Mesothelial cell of epicardium (in vitro differentiated cells): ENCODE results near the gene ST7. TPM values are rescaled to one million over a fixed set of nuclear protein-coding genes. Genes with fewer than 3 reads are reported as not detected.
A peak's percentile ranks its signal among the peaks of the same experiment; 100 is the strongest.

Experiments
- DNase-seq, 2 experiments: peaks; one replicate each; pipeline ENCODE4 v3.0.0; 2021; ENCODE audit warnings: low spot score in 2 of 2; ENCODE audit not compliant: unreplicated experiment in 2 of 2
- H3K27ac Mint-ChIP-seq: 2 replicates; pipeline ENCODE4 v1.8.0; 2021; ENCODE audit warnings: mixed read lengths
- H3K27me3 Mint-ChIP-seq: 2 replicates; pipeline ENCODE4 v1.8.0; 2021; ENCODE audit warnings: low read depth, mixed read lengths
- H3K36me3 Mint-ChIP-seq: 2 replicates; pipeline ENCODE4 v1.8.0; 2021; ENCODE audit warnings: mixed read lengths
- H3K4me1 Mint-ChIP-seq: 2 replicates; pipeline ENCODE4 v1.8.0; 2021; ENCODE audit warnings: mixed read lengths
- H3K4me3 Mint-ChIP-seq: 2 replicates; pipeline ENCODE4 v1.8.0; 2021; ENCODE audit warnings: mild to moderate bottlenecking, moderate library complexity, mixed read lengths
- H3K9me3 Mint-ChIP-seq: 2 replicates; pipeline ENCODE4 v1.8.0; 2021; ENCODE audit warnings: mixed read lengths
- CTCF ChIP-seq: fragments of 200-600 bp; sonication (generic); IDR thresholded peaks from one replicate; pipeline ENCODE4 v1.5.0; 2021; ENCODE audit warnings: antibody characterized with exemption; ENCODE audit not compliant: unreplicated experiment
- total RNA-seq: library from RNA; stranded (reverse); gene quantifications from 3 replicates; pipeline ENCODE4 v1.2.1, GENCODE V29; 2021

The ST7 gene
- total RNA-seq, 1 donor from 2014 or later = 40.5 TPM

DNA sequence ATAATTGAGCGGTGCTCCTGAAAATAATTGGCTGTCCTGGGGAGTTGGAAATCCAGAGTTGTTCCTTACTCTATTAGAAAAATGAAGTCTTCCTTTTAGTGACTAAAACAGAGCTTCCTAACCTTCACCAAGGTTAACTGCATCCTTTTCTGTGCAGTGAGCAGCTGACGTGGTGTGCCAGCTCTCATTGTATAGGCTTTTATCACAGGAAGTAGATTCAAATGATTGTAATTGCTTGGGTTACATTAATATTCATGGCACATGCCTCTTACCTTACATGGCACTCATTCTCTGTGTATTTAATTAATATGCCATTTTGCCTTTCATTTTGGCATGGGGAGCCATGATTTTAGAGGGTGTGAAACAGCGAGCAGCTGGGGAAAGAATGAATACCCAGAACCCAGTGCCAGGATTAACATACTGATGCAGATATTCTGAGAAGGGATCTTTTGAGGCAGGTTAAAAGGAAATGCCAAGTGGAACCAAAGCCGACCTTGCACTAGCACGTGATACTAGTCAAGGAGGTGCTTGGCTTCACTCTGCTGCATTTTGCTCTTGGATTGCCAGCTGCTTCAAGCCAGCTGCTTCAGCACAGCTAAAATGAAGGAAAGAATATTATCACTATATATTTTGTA is 115.3 kb downstream of the ST7 start:
- Mint-ChIP-seq H3K9me3 (no peaks in the 10 kb centered on the region), H3K27ac (no peak overlapping the region), H3K4me1 (peaks cover 20% of the 10 kb centered on the region), H3K4me3 (no peak overlapping the region), H3K36me3 (no peaks in the 10 kb centered on the region), H3K27me3 (no peaks in the 10 kb centered on the region)
- DNase-seq = no peak
- TF ChIP-seq CTCF = no peak

DNA sequence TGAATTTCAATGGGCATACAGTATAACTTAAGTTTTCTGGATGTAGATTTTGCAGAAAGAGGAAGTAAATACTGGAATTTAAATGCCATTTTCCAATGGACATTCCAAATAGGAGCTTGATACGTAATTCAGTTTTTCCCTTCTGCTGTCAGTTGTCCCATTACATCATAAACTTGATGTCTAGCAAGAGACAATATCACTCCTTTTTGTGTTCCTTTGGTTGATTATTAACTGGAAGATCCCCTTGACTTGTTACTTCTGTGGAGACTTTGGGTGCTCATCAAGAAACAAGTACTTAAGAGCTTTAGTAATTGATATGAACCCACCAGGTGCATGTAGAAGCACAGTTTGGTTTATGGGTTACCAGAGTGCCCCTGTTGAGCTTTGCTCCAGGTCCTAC is 116.1 kb downstream of the ST7 start:
- TF ChIP-seq CTCF = no peak
- no peak overlapping the region for H3K4me3 Mint-ChIP-seq
- no peak for DNase-seq

DNA sequence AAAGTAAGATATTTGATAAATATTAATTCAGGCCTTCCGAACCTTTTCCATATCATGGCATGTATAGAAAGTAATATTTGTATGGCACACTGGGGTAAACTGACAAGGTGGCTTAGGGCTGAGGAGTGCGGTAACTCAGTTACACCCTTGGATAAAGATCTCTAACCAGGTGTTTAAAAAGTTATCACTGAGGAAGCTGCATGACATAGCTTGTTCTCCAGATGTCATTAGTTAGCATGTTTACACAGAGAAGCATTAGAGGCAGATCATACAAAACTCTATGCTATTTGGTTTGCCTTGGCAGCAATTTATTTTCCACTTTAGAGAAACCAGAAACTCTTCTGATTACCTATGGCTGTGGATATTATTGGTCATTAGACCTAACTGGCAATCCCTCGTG is 118.2 kb downstream of the ST7 start:
- Mint-ChIP-seq H3K4me3 (no peak overlapping the region), H3K27ac (no peak overlapping the region), H3K9me3 (peaks cover 5% of the 10 kb centered on the region), H3K36me3 (peaks cover 5% of the 10 kb centered on the region), H3K27me3 (no peaks in the 10 kb centered on the region), H3K4me1 (peaks cover 12% of the 10 kb centered on the region)
- DNase-seq = no peak
- no peak for TF ChIP-seq CTCF

More for the DNA sequence above, 116.1 kb downstream of the ST7 start:
- Mint-ChIP-seq H3K27ac (no peak overlapping the region), H3K9me3 (no peaks in the 10 kb centered on the region), H3K4me1 (peaks cover 20% of the 10 kb centered on the region), H3K36me3 (no peaks in the 10 kb centered on the region), H3K27me3 (no peaks in the 10 kb centered on the region)

DNA sequence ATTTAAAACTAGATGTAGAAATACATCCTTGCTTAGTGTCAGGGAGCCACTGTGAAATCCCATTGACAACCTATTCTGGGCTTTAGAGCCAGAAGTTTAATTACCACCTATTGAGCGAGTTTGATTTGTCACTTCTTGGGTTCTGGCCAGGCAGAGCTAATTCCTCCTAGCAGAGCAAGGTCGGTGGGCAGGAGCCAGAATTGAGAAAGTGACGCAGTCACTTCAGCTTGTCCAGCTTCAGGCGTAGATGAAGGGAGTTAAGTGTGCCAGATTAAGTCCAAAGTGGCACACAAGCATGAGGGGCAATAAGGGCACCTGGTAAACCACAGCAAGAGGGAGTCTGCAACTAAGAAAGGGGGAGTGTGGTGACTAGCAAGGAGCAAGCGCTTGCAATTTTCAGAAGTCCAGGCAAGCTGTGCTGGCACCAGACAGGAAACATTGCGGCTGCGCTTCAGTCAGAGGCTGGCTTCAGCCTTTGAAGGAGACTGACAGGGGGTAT is 119.4 kb downstream of the ST7 start:
- Mint-ChIP-seq H3K4me1 (peaks cover 18% of the 10 kb centered on the region), H3K4me3 (no peak overlapping the region), H3K27me3 (no peaks in the 10 kb centered on the region), H3K9me3 (peaks cover 5% of the 10 kb centered on the region), H3K36me3 (peaks cover 5% of the 10 kb centered on the region), H3K27ac (peak overlapping the region; percentile 33)
- DNase-seq = no peak
- TF ChIP-seq CTCF = no peak

- Mint-ChIP-seq H3K9me3 (peaks cover 5% of the 10 kb centered on the region), H3K4me3 (no peak overlapping the region), H3K36me3 (peaks cover 5% of the 10 kb centered on the region), H3K27ac (no peak overlapping the region), H3K27me3 (no peaks in the 10 kb centered on the region), H3K4me1 (peaks cover 22% of the 10 kb centered on the region)
- TF ChIP-seq CTCF = no peak
- no peak for DNase-seq
Measured at GRCh38 chr7:117074378-117074777, 121.1 kb downstream of the ST7 start.
